CD4-positive, alpha-beta T cell treated with Interleukin-17A for 1 hour (primary cell): ENCODE data around the gene SERPINA6.
"Not testable (repeated sequence)": the region's sequence is repeated elsewhere in the genome, so short reads cannot be mapped to it uniquely, and the experiment has no call there.

Source experiments
- DNase-seq: peaks from one replicate; pipeline ENCODE4 v3.0.0-alpha.2; 2020

SERPINA6 gene

GRCh38 chr14:94291159-94291905 lies 31.8 kb downstream of the SERPINA6 start:
- DNase-seq, result no peak

DNA sequence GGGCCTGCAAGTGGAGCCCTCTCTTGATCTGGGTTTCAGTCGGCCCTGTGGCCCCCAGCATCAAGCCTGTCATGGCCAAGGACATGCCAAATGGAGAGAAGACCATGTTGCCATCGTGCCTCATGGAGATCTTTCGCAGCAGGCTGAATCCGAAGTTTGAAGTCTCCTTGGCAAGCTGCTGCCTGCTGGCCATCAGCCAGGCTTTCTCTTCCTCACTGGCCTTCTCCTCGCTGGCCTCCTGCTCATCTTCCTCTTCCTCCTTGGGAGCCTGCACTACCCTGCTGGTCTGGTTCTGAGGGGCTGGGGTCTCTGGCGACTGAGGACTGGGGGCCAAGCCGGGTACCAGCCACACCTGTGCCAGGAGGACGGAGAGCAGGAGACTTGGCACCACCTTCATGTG lies 32.9 kb downstream of the SERPINA6 start:
- DNase-seq, result no peak

DNA sequence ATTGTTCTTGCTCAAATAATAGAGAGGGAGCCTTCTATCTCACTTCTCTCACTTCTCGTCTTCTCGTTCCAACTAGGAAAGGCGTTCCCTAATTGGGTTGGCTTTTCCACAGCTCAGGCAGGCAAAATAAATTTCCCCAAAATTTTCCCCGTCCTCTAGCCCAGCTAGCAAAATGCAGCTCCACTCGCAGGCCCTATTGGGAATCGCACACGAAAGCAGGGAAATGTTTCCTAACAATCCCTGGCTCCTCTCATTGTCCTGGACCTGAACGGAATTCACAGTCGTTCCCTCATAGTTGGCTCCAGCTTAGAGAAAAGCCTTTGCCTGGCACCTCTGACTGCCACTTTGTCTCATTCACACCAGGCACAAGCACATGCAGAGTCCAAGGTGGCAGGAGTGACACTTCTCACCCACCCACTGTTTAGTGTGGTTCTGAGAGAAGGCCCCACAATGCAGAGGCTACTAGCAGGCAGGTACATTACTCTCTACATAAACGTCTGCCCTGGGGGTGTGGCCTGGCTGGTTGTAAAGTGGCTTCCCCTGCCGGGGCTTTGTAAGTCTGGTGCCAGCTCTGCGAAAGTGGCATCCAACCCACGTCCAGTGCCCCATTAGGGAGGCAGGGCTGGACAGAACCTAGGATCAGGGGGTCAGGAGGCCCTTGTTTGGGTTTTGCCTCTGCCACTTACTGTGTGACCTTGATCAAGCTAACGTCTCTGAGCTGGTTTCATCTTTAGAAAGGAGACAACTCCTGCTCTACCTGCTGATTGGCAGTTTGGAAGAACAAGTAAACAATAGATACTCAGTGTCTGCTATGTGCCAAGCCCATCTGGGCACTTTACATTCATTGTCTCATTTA lies 34.3 kb downstream of the SERPINA6 start:
- no peak for DNase-seq

DNA sequence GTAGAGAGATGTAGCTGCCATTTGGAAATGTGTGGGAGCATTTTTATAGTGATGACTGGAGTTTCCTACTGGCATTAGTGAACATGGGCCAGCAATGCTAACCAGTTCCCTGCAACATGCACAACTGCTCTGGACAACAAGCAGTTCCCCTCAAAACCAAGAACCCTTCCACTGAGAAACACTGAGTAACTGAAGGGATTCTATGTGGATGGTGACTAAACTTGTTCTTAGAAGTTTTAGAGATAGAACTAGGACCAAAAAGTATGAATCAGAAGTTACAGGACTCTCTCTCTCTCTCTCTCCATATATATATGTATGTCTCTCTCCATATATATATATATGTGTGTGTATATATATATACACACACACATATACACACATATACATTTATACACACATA lies 38.0 kb downstream of the SERPINA6 start:
- DNase-seq, result no peak

DNA sequence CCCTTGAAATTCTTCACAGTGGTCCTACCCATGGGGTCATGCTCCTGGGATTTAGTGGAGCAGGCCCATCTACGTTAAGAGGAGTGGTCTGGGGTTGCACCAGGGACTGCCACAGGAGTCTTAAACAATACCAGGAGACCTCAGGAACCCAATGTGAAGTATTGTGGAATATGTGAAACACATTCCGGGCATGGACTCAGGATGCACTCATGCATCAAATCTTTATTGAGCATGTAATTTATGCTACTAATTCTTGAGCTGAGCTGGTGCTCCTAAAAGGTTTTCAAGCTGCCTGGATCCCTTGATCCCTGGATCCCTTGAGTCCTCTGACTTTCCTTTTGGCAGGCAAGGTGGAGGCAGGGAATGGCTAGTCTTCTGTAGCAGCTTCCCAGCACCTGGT lies 38.9 kb downstream of the SERPINA6 start:
- DNase-seq, result no peak

GRCh38 chr14:94282991-94283723 lies 40.0 kb downstream of the SERPINA6 start:
- DNase-seq, result no peak

GRCh38 chr14:94278731-94279130 lies 44.4 kb downstream of the SERPINA6 start:
- no peak for DNase-seq

- not testable (repeated sequence) for DNase-seq
Observed at GRCh38 chr14:94276898-94277561, 46.1 kb downstream of the SERPINA6 start.

GRCh38 chr14:94269156-94269555 lies 54.0 kb downstream of the SERPINA6 start:
- no peak for DNase-seq

- not testable (repeated sequence) for DNase-seq
Observed at GRCh38 chr14:94268582-94268981, 54.6 kb downstream of the SERPINA6 start.

GRCh38 chr14:94267352-94267751 lies 55.8 kb downstream of the SERPINA6 start:
- DNase-seq, result no peak

DNA sequence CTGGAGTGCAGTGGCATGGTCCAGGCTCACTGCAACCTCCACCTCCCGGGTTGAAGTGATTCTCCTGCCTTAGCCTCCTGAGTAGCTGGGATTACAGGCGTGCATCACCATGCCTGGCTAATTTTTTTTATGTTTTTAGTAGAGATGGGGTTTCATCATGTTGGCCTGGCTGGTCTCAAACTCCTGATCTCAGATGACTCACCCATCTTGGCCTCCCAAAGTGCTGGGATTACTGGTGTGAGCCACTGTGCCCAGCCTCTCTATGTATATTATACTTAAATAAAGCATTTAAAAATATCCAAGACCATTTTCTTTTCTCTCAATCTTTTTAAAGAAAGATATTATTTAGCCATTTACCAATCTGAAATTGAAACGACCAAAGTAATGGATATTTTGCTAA lies 58.9 kb downstream of the SERPINA6 start:
- DNase-seq, result not testable (repeated sequence)
